NB4 (cell line): ENCODE data around the gene MBD4.

Experiments used
- CTCF ChIP-seq: IDR thresholded peaks from one replicate; pipeline ENCODE4 v1.5.1; 2012; ENCODE audit warnings: low read depth, low read length
- MAX ChIP-seq: IDR thresholded peaks from 2 replicates; pipeline ENCODE4 v1.6.1; 2011; ENCODE audit warnings: low read depth, low read length
- MYC ChIP-seq: IDR thresholded peaks from 2 replicates; pipeline ENCODE4 v1.6.1; 2011; ENCODE audit warnings: low read depth, low read length
- POLR2A ChIP-seq: IDR thresholded peaks from 2 replicates; pipeline ENCODE4 v1.6.1; 2011; ENCODE audit warnings: mild to moderate bottlenecking; ENCODE audit not compliant: insufficient read length; ENCODE audit errors: extremely low read depth

- TF ChIP-seq CTCF (no peak), MAX (no peak), POLR2A (no peak), MYC (no peak)
Measured at GRCh38 chr3:129460572-129460971, 20.8 kb upstream of the MBD4 start.
